IPS DF 19.7 (cell line): Measurements from ENCODE around the gene SBF1.
"Not testable (repeated sequence)": the region's sequence is repeated elsewhere in the genome, so short reads cannot be mapped to it uniquely, and the experiment has no call there.

ENCODE experiments used
- DNase-seq: peaks from one replicate; pipeline ENCODE4 v3.0.0-alpha.2; 2013; ENCODE audit warnings: low read depth, low spot score

The SBF1 gene

GRCh38 chr22:50422961-50423815 lies 51.6 kb downstream of the SBF1 start:
- no peak for DNase-seq

GRCh38 chr22:50422046-50422445 lies 52.8 kb downstream of the SBF1 start:
- DNase-seq = no peak

DNA sequence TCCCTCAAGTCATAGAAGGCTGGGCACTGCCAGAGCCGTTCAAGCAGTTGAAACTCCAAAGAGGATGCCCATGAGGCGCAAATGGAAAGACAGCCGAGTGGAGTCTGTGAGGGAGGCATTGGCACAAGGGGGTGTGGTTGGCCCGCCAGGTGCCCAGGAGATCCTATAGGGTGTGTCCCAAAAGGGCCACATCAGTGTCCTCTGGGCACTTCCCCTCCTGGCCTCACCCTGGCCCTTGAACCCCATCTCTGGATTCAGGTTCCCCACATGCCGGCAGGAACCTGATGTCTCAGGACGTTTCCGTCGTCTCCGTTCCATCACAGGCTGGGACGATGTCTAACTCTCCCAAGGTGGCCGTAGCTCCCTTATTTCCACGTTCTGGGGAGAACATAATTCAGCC lies 54.3 kb downstream of the SBF1 start:
- no peak for DNase-seq

- DNase-seq = no peak
Measured at GRCh38 chr22:50420015-50420414, 54.8 kb downstream of the SBF1 start.

DNA sequence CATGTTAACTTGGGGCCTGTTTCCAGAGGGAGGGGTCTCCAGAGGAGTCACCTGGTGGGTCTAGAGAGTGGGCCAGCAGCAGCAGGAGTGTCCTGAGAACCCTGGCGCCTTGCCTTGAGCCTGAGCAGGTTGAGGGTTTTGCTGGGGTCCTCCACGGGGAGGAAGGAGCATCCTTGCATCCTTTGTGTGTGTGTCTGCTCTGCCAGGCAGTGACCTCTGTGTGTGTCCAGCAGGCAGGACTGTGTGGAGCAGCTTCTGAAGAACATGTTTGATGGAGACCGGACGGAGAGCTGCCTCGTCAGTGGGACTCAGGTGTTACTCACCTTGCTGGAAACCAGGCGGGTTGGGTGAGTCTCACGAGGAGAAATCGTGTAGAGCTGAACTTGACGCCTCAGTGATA lies 55.7 kb downstream of the SBF1 start:
- DNase-seq = no peak

GRCh38 chr22:50418624-50419023 lies 56.2 kb downstream of the SBF1 start:
- no peak for DNase-seq

GRCh38 chr22:50417411-50418210 lies 57.2 kb downstream of the SBF1 start:
- DNase-seq = no peak

- no peak for DNase-seq
Measured at GRCh38 chr22:50416996-50417395, 57.8 kb downstream of the SBF1 start.

- no peak for DNase-seq
Measured at GRCh38 chr22:50415426-50415825, 59.4 kb downstream of the SBF1 start.

- DNase-seq = no peak
Measured at GRCh38 chr22:50414476-50415248, 60.2 kb downstream of the SBF1 start.

DNA sequence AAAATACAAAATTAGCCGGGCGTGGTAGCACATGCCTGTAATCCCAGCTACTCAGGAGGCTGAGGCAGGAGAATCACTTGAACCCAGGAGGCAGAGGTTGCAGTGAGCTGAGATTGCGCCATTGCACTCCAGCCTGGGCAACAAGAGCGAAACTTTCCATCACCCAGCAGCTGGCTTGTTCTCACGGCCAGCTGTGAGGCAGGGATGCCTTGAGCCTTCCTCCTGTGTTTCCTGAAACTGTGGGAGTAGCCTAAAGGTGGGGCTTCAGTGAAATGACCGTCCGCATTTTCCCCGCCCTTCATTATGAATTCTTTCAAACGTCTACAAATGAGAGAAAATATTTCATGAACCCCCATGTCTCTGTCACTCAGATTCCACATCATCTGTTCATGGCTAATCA lies 65.9 kb downstream of the SBF1 start:
- not testable (repeated sequence) for DNase-seq

DNA sequence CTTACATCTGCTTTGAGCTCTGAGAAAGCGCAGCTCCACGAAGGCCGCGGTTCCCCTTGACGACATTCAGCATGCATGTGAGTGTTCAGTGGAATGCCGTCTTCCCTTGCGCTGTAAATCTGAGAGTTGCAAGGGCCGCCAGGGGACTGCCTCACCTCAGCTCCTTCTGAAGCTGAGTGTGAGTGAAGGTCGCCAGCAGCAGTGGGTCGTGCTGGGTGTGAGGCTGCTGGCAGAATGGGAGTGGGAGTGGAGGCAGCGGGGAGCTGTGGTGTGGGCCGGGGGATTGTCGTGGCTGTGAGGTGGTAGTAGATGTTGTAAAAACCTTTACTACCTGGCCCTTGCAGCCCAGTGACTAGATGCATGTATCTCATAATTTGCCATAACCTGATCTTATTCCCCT lies 66.5 kb downstream of the SBF1 start:
- no peak for DNase-seq

DNA sequence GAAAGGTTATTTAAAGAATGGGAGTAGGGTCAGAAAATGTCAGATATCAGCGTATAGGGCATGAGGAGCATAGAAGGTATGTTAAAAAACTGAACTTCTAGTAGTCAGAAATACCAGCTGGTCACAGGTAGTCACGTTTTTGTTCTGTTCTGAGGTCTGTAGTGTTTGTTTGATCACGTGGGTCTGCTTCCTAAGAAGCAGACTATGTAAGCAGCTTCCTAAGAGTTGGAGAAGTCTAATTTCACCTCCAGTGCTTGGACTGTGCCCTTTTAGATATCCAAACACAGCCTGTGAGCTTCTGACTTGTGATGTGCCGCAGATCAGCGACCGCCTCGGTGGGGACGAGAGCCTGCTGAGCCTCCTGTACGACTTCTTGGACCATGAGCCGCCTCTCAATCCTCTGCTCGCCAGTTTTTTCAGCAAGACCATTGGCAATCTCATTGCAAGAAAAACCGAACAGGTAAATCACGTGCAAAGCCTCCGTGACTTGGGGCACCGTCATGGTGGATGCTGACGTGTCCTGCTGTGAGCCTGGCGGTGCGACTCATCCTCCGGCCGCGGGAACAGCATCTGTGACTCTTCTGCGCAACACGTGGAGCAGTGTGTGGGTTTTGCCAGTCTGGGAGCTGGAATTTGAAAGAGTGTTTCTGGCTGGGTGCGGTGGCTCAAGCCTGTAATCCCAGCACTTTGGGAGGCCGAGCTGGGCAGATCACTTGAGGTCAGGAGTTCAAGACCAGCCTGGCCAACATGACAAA lies 68.2 kb downstream of the SBF1 start:
- DNase-seq = no peak

- no peak for DNase-seq
Measured at GRCh38 chr22:50403701-50404101, 71.1 kb downstream of the SBF1 start.

DNA sequence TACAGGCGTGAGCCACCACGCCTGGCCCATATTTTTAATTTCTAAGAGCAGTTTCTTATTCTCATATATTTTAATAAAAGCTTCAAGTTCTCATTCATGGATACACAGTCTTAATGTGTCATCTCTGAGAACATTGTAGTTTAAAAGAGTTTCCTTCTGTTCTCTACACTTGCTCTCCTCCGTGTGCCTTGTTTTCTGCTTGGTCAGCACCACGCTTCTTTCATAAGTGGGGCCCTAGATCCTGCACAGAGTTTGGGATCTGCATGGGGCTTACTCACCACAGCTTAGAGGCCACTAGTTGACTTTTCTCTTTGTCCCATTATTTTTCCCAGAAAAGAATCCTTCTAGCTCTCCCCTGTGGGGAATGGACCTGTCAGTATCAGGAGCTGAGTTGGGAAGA lies 72.9 kb downstream of the SBF1 start:
- no peak for DNase-seq

DNA sequence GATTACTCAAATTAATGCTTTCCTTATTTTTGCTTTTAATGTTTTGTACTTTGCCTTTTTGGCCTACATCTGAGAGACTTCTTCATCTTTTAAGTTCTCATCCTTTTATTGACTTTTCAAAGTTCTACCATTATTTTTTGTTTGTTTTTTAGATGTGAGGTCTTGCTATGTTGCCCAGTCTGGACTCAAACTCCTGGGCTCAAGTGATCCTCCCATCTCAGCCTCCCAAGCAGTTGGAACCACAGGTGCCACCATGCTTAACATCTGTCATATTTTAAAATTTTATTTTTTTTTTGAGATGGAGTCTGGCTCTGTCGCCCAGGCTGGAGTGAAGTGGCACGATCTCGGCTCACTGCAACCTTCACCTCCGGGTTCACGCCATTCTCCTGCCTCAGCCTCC lies 73.9 kb downstream of the SBF1 start:
- no peak for DNase-seq

DNA sequence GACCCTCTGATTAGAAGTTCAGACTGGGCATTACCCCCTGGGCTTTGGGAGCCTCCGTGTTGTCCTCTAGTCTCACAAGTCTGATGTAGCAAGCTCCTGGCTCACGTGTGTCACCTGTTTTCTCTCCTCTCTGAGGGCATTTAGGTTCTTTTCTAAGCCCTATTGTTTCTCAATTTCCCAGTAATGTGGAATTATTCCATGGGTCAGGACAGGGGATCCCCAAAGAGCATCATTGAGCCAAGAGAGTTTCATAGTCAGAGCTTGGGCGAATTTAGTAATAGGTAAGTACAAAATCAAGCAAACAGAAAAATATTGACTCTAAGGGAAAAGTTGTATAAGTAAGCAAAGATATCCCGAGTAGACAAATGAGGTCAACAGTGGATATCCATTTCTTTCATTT lies 74.4 kb downstream of the SBF1 start:
- DNase-seq = no peak

- peak; percentile 23 for DNase-seq
Measured at GRCh38 chr22:50399751-50400331, 75.0 kb downstream of the SBF1 start.

DNA sequence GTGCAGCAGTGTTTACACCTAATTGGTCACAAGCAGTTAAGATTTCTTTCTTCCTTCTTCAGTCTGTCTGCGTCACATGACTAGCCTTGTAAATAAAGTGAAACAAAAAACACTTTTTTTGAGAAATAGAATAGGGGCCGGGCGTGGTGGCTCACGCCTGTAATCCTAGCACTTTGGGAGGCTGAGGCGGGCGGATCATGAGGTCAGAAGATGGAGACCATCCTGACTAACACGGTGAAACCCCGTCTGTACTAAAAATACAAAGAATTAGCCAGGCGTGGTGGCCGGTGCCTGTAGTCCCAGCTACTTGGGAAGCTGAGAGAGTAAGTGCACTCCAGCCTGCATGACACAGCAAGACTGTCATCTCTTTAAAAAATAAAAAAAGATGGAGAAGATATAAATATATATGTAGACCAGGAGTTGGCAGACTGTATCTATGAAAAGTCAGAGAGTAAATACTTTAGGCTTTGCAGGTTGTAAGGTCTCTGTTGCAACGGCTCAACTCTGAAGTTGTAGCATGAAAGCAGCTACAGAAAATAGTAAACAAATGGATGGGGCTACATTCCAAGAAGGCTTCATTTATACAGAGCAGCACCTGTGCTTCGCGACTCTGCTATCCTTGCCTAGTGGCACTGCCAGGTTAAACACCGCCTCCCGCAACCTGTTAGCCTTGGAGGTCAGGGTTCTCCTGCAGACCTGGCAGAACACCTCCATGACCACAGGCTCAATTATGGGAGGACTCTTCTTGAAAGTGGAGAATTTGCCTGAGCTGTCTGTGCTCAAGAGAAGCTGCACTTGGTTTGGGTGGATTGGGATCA lies 75.8 kb downstream of the SBF1 start:
- no peak for DNase-seq

- DNase-seq = not testable (repeated sequence)
Measured at GRCh38 chr22:50397371-50398060, 77.3 kb downstream of the SBF1 start.
